HUES6 (cell line): ENCODE measurements around the gene MAGEB10.

Source experiments
- H3K27ac ChIP-seq: 2 replicates; pipeline ENCODE4 v1.7.0; 2013; ENCODE audit warnings: low read depth, mild to moderate bottlenecking, low read length, inconsistent platforms
- H3K27me3 ChIP-seq: 2 replicates; pipeline ENCODE4 v1.6.1; 2013; ENCODE audit warnings: low read length; ENCODE audit not compliant: control insufficient read depth, insufficient read depth
- H3K36me3 ChIP-seq: 2 replicates; pipeline ENCODE4 v1.6.1; 2013; ENCODE audit warnings: low read length; ENCODE audit not compliant: control insufficient read depth, insufficient read depth
- H3K4me1 ChIP-seq: 2 replicates; pipeline ENCODE4 v1.6.1; 2013; ENCODE audit warnings: low read length; ENCODE audit not compliant: control insufficient read depth, insufficient read depth
- H3K4me3 ChIP-seq: 2 replicates; pipeline ENCODE4 v1.5.1; 2013; ENCODE audit warnings: low read depth, low read length
- H3K9ac ChIP-seq: one replicate; pipeline ENCODE4 v1.6.1; 2013; ENCODE audit warnings: mild to moderate bottlenecking, low read length
- H3K9me3 ChIP-seq: 2 replicates; pipeline ENCODE4 v1.6.1; 2013; ENCODE audit warnings: low read depth, low read length; ENCODE audit not compliant: control insufficient read depth, insufficient read depth

MAGEB10 gene

DNA sequence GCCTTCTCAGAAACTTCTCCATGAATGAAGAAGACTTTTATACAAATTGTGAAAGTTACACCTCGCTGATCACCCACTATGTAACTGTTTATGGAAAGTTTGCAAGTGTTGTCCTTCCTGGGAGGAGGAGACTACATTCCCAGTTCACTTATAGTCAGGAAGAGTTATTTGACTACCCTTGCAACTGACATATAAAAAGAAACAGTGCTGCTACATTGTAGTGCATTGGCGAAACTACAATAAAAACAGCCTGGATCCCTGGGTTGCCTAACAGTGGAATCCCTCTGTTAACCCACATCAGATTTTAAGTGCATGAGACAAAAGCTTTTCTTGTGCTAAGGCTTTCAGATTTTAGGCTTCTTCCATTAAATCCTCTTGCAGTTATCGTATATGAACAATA is 30.4 kb downstream of the MAGEB10 start:
- no peak overlapping the region for H3K27ac ChIP-seq
- H3K27me3 ChIP-seq, result no peaks in the 10 kb centered on the region; the same call in 1 of the 2 replicates
- peaks cover 20% of the 10 kb centered on the region; the same call in 1 of the 2 replicates for H3K4me1 ChIP-seq
- H3K9ac ChIP-seq, result no peak overlapping the region
- no peaks in the 10 kb centered on the region for H3K36me3 ChIP-seq
- H3K4me3 ChIP-seq, result no peak overlapping the region
- no peaks in the 10 kb centered on the region for H3K9me3 ChIP-seq

DNA sequence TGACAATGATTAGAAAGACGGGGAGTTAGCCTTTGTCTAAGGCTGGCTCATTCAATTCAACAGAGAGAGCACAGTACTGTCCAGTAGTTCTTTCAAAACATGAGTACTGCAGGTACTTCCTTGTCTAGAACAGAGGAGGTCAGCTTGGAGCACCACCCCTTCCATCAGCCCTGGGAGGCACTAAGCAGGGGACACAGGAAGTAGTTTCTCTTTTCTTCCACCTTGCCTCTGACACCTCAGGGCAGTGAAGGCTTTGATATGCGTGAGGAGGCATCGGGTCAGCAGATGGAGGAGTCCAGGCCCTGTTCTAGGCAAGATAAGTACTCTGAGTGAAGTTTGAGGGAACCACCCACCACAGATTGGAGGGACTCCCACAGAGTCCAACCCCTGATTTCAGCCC is 33.1 kb downstream of the MAGEB10 start:
- H3K9me3 ChIP-seq, result no peaks in the 10 kb centered on the region

GRCh38 chrX:27842859-27843258 is 35.1 kb downstream of the MAGEB10 start:
- H3K9me3 ChIP-seq, result no peaks in the 10 kb centered on the region
- no peaks in the 10 kb centered on the region for H3K36me3 ChIP-seq
- H3K27ac ChIP-seq, result no peak overlapping the region
- no peak overlapping the region for H3K9ac ChIP-seq
- H3K4me1 ChIP-seq, result peaks cover 20% of the 10 kb centered on the region; the same call in 1 of the 2 replicates
- H3K4me3 ChIP-seq, result no peak overlapping the region
- no peaks in the 10 kb centered on the region; the same call in 1 of the 2 replicates for H3K27me3 ChIP-seq

More for the DNA sequence above, 33.1 kb downstream of the MAGEB10 start:
- H3K4me1 ChIP-seq, result peaks cover 20% of the 10 kb centered on the region; the same call in 1 of the 2 replicates
- H3K27ac ChIP-seq, result no peak overlapping the region
- H3K27me3 ChIP-seq, result no peaks in the 10 kb centered on the region; the same call in 1 of the 2 replicates
- no peaks in the 10 kb centered on the region for H3K36me3 ChIP-seq
- H3K9ac ChIP-seq, result no peak overlapping the region
- H3K4me3 ChIP-seq, result no peak overlapping the region

- Histone ChIP-seq H3K4me1 (peaks cover 4% of the 10 kb centered on the region; the same call in 1 of the 2 replicates), H3K9ac (no peak overlapping the region), H3K27ac (no peak overlapping the region), H3K27me3 (peaks cover 25% of the 10 kb centered on the region), H3K9me3 (no peaks in the 10 kb centered on the region), H3K4me3 (no peak overlapping the region), H3K36me3 (no peaks in the 10 kb centered on the region)
Measured at GRCh38 chrX:27860337-27860736, 52.5 kb downstream of the MAGEB10 start.

GRCh38 chrX:27863809-27864208 is 56.0 kb downstream of the MAGEB10 start:
- Histone ChIP-seq H3K9ac (no peak overlapping the region), H3K36me3 (no peaks in the 10 kb centered on the region), H3K27ac (no peak overlapping the region), H3K27me3 (peaks cover 35% of the 10 kb centered on the region), H3K9me3 (no peaks in the 10 kb centered on the region), H3K4me3 (peak overlapping the region; percentile 36; the same call in 1 of the 2 replicates), H3K4me1 (peaks cover 4% of the 10 kb centered on the region; the same call in 1 of the 2 replicates)
